HepG2 (cell line): Measurements from ENCODE around the gene RETN. TPM values are rescaled to one million over a fixed set of nuclear protein-coding genes. Genes with fewer than 3 reads are reported as not detected.
A peak's percentile ranks its signal among the peaks of the same experiment; 100 is the strongest.

ENCODE experiments used
- HNF4A ChIP-seq: sonication (generic); formaldehyde crosslinking; IDR thresholded peaks from 2 replicates; pipeline ENCODE4 v1.4.0; 2020; ENCODE audit warnings: missing genetic modification reagents
- HNRNPLL ChIP-seq: fragments of 200-400 bp; formaldehyde crosslinking; IDR thresholded peaks from 2 replicates; pipeline ENCODE4 v1.6.1; 2017; ENCODE audit warnings: mild to moderate bottlenecking, low read depth, low read length; ENCODE audit not compliant: poor library complexity, severe bottlenecking
- IRF2 ChIP-seq: IDR thresholded peaks from 2 replicates; pipeline ENCODE4 v1.6.1; 2018; ENCODE audit warnings: missing genetic modification reagents, missing compliant biosample characterization
- JUND ChIP-seq: sonication (generic); formaldehyde crosslinking; IDR thresholded peaks from 2 replicates; pipeline ENCODE4 v1.8.0; 2022; ENCODE audit warnings: mild to moderate bottlenecking, missing genetic modification reagents
- MTA1 ChIP-seq: sonication (generic); formaldehyde crosslinking; IDR thresholded peaks from 2 replicates; pipeline ENCODE4 v1.4.0; 2020; ENCODE audit warnings: missing genetic modification reagents, mild to moderate bottlenecking, borderline replicate concordance
- PHF8 ChIP-seq: sonication (generic); formaldehyde crosslinking; IDR thresholded peaks from 2 replicates; pipeline ENCODE4 v1.5.0; 2020; ENCODE audit warnings: missing genetic modification reagents
- SOX13 ChIP-seq, 3 experiments: fragments of 450-650 bp in 1 of 3; sonication (generic) in 1 of 3; formaldehyde crosslinking in 1 of 3; IDR thresholded peaks in 2 of 3; conservative IDR thresholded peaks in 1 of 3; 2 replicates each; pipeline versions ENCODE4 v1.5.0 to v1.6.1; 2016 to 2020; ENCODE audit warnings: antibody characterized with exemption in 1 of 3, mild to moderate bottlenecking in 1 of 3, missing compliant biosample characterization in 1 of 3, missing genetic modification reagents in 1 of 3, moderate library complexity in 1 of 3
- SOX5 ChIP-seq: IDR thresholded peaks from 2 replicates; pipeline ENCODE4 v1.6.1; 2016; ENCODE audit warnings: borderline replicate concordance
- SP1 ChIP-seq, 2 experiments: fragments of 450-650 bp in 1 of 2; sonication (generic) in 1 of 2; formaldehyde crosslinking in 1 of 2; IDR thresholded peaks; 2 replicates each; pipeline versions ENCODE4 v1.4.0 to v1.6.1; 2016 to 2020; ENCODE audit warnings: missing genetic modification reagents in 1 of 2
- SPEN ChIP-seq: sonication (generic); formaldehyde crosslinking; IDR thresholded peaks from 2 replicates; pipeline ENCODE4 v1.5.1; 2020; ENCODE audit warnings: low read depth, mild to moderate bottlenecking, missing genetic modification reagents
- STAG1 ChIP-seq: sonication (generic); formaldehyde crosslinking; IDR thresholded peaks from 2 replicates; pipeline ENCODE4 v1.4.0; 2020; ENCODE audit warnings: missing genetic modification reagents
- SUZ12 ChIP-seq: fragments of 150-350 bp; IDR thresholded peaks from 2 replicates; pipeline ENCODE4 v1.6.1; 2014; ENCODE audit warnings: low read depth, low read length
- TBX2 ChIP-seq: sonication (generic); formaldehyde crosslinking; IDR thresholded peaks from 2 replicates; pipeline ENCODE4 v1.5.0; 2020; ENCODE audit warnings: missing genetic modification reagents, mild to moderate bottlenecking, borderline replicate concordance
- ZBTB7B ChIP-seq: sonication (generic); formaldehyde crosslinking; IDR thresholded peaks from 2 replicates; pipeline ENCODE4 v1.4.0; 2020; ENCODE audit warnings: missing genetic modification reagents
- ZKSCAN5 ChIP-seq: sonication (generic); formaldehyde crosslinking; IDR thresholded peaks from 2 replicates; pipeline ENCODE4 v1.5.1; 2020; ENCODE audit warnings: mild to moderate bottlenecking, missing genetic modification reagents
- ZNF451 ChIP-seq: sonication (generic); formaldehyde crosslinking; IDR thresholded peaks from 2 replicates; pipeline ENCODE4 v1.5.0; 2020; ENCODE audit warnings: mild to moderate bottlenecking, missing genetic modification reagents
- ZNF644 ChIP-seq: IDR thresholded peaks from 2 replicates; pipeline ENCODE4 v1.6.1; 2016; ENCODE audit warnings: low read depth
- ZNF709 ChIP-seq: sonication (generic); formaldehyde crosslinking; IDR thresholded peaks from 2 replicates; pipeline ENCODE4 v1.5.0; 2020; ENCODE audit warnings: mild to moderate bottlenecking, missing genetic modification reagents
- ZNF777 ChIP-seq: sonication (generic); formaldehyde crosslinking; IDR thresholded peaks from 2 replicates; pipeline ENCODE4 v1.4.0; 2020; ENCODE audit warnings: missing genetic modification reagents
- ZZZ3 ChIP-seq: sonication (generic); formaldehyde crosslinking; IDR thresholded peaks from 2 replicates; pipeline ENCODE4 v1.4.0; 2020; ENCODE audit warnings: missing genetic modification reagents, mild to moderate bottlenecking, borderline replicate concordance
- polyA plus RNA-seq, 8 experiments: library from polyadenylated mRNA; depleted of rRNA in 3 of 8; stranded (reverse) in 7 of 8; unstranded in 1 of 8; fragments of >200 nt; fragmentation: Illumina TruSeq in 4 of 8; extraction: Trizol in 4 of 8; gene quantifications; 2 replicates each; pipeline versions ENCODE4 v1.2.1 to v1.2.3, GENCODE V29; 2011 to 2016; ENCODE audit warnings: low read depth in 4 of 8, missing spikeins in 1 of 8, mixed read lengths in 1 of 8; ENCODE audit not compliant: insufficient read depth in 1 of 8
- total RNA-seq, 5 experiments: library from RNA; depleted of rRNA; stranded (reverse); fragments of >200 nt; fragmentation: Illumina TruSeq; extraction: Trizol; gene quantifications; 2 replicates each; pipeline ENCODE4 v1.2.3, GENCODE V29; 2016; ENCODE audit warnings: low read depth in 1 of 5
- TF ChIP-seq, protein P1 (sequence below): sonication (generic); formaldehyde crosslinking; IDR thresholded peaks from 2 replicates; pipeline ENCODE4 v1.9.0; 2022; ENCODE audit warnings: low read depth, missing genetic modification reagents
- TF ChIP-seq, protein P2 (sequence below): sonication (generic); formaldehyde crosslinking; IDR thresholded peaks from 2 replicates; pipeline ENCODE4 v1.4.0; 2020; ENCODE audit warnings: missing genetic modification reagents, mild to moderate bottlenecking, borderline replicate concordance
- TF ChIP-seq, protein P3 (sequence below): sonication (generic); formaldehyde crosslinking; IDR thresholded peaks from 2 replicates; pipeline ENCODE4 v1.4.0; 2020; ENCODE audit warnings: mild to moderate bottlenecking, missing genetic modification reagents
- TF ChIP-seq, protein P4 (sequence below): IDR thresholded peaks from 2 replicates; pipeline ENCODE4 v1.6.1; 2012; ENCODE audit warnings: inconsistent platforms

The RETN gene
- total and polyA plus RNA-seq, 2 of the 13 experiments (the other 11 are each of a cell fraction or from before 2014, with no cell fraction given), result not detected

DNA sequence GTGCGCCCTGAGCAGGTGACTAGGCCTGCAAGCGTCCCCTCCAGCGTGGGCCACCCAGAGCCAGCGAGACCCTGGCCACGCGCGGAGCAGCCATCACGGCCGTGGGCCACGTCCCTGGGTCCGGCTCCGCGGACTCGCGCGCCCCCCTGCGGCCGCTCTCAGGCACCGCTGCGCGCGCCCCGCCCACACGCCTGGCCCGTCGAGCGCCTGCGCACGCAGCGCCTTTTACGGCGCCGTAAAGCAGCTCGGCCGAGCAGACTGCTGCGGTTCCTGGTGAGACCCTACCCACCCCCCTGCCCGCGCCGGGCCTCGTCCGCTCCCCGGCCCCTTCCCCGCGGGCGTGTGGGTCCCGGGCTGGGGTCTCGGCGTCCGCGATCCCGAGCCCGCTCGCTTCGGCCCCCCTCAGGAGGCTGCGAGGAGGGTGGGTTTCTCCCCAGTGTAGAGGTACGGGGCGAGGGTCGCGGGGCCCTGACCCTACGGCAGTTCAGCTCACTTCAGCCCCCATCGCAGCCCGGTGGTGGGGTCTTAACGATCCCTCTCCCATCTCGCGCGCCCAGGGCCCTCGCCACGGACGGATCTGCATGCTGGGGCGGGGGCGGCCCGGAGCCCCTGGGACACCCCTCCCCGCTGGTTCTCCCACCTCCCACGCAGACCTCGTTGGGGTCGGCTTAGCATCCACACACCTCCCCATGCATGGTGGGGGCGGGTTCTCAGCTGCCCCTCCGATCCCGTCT lies 11.9 kb downstream of the RETN start, which contains the start of gene TRAPPC5 (continued):
- TF ChIP-seq PHF8 (CRISPR knock-in tag), result peak; percentile 92
- TF ChIP-seq SOX13 (IDR thresholded peaks at IDR 0.05), result no peak
- TF ChIP-seq SOX13 (CRISPR knock-in tag; conservative IDR thresholded peaks at IDR 0.05 in 1 of 2, IDR thresholded peaks at IDR 0.05 in 1 of 2), result no peak
- TF ChIP-seq SUZ12, result no peak
- TF ChIP-seq, protein P1, sequence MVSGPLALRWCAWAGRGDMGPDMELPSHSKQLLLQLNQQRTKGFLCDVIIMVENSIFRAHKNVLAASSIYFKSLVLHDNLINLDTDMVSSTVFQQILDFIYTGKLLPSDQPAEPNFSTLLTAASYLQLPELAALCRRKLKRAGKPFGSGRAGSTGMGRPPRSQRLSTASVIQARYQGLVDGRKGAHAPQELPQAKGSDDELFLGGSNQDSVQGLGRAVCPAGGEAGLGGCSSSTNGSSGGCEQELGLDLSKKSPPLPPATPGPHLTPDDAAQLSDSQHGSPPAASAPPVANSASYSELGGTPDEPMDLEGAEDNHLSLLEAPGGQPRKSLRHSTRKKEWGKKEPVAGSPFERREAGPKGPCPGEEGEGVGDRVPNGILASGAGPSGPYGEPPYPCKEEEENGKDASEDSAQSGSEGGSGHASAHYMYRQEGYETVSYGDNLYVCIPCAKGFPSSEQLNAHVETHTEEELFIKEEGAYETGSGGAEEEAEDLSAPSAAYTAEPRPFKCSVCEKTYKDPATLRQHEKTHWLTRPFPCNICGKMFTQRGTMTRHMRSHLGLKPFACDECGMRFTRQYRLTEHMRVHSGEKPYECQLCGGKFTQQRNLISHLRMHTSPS (CRISPR knock-in tag), result no peak
- no peak for TF ChIP-seq ZKSCAN5 (CRISPR knock-in tag)
- TF ChIP-seq ZZZ3, result 0 out of 2 replicates have a peak, but pooled peaks have one; percentile 22
- TF ChIP-seq, protein P2, sequence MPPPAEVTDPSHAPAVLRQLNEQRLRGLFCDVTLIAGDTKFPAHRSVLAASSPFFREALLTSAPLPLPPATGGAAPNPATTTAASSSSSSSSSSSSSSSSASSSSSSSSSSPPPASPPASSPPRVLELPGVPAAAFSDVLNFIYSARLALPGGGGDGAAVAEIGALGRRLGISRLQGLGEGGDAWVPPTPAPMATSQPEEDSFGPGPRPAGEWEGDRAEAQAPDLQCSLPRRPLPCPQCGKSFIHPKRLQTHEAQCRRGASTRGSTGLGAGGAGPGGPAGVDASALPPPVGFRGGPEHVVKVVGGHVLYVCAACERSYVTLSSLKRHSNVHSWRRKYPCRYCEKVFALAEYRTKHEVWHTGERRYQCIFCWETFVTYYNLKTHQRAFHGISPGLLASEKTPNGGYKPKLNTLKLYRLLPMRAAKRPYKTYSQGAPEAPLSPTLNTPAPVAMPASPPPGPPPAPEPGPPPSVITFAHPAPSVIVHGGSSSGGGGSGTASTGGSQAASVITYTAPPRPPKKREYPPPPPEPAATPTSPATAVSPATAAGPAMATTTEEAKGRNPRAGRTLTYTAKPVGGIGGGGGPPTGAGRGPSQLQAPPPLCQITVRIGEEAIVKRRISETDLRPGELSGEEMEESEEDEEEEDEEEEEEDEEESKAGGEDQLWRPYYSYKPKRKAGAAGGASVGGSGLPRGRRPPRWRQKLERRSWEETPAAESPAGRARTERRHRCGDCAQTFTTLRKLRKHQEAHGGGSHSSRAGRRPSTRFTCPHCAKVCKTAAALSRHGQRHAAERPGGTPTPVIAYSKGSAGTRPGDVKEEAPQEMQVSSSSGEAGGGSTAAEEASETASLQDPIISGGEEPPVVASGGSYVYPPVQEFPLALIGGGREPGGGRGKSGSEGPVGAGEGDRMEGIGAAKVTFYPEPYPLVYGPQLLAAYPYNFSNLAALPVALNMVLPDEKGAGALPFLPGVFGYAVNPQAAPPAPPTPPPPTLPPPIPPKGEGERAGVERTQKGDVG, result no peak; the same call in 1 of the 2 replicates
- peak; percentile 87 for TF ChIP-seq HNRNPLL
- TF ChIP-seq ZNF451 (CRISPR knock-in tag), result peak; percentile 35; the same call in 1 of the 2 replicates
- TF ChIP-seq JUND (CRISPR knock-in tag), result peak; percentile 27; the same call in 1 of the 2 replicates
- TF ChIP-seq, protein P3, sequence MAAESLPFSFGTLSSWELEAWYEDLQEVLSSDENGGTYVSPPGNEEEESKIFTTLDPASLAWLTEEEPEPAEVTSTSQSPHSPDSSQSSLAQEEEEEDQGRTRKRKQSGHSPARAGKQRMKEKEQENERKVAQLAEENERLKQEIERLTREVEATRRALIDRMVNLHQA (CRISPR knock-in tag), result no peak
- TF ChIP-seq TBX2 (CRISPR knock-in tag), result peak; percentile 36; the same call in 1 of the 2 replicates
- peak; percentile 96 for TF ChIP-seq ZNF777
- TF ChIP-seq SP1 (IDR thresholded peaks at IDR 0.05), result no peak
- TF ChIP-seq SP1 (CRISPR knock-in tag; IDR thresholded peaks at IDR 0.05), result peak; percentile 85
- no peak; the same call in 1 of the 2 replicates for TF ChIP-seq SOX5 (CRISPR knock-in tag)
- TF ChIP-seq SPEN (CRISPR knock-in tag), result peak; percentile 86
- no peak for TF ChIP-seq ZNF709
- TF ChIP-seq, protein P4, sequence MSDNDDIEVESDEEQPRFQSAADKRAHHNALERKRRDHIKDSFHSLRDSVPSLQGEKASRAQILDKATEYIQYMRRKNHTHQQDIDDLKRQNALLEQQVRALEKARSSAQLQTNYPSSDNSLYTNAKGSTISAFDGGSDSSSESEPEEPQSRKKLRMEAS, result peak; percentile 58
- no peak for TF ChIP-seq IRF2 (CRISPR knock-in tag)
- peak; percentile 67; the same call in 1 of the 2 replicates for TF ChIP-seq MTA1 (CRISPR knock-in tag)
- TF ChIP-seq HNF4A (CRISPR knock-in tag), result no peak
- no peak for TF ChIP-seq ZNF644 (CRISPR knock-in tag)
- TF ChIP-seq ZBTB7B (CRISPR knock-in tag), result peak; percentile 60; the same call in 1 of the 2 replicates
- TF ChIP-seq STAG1 (CRISPR knock-in tag), result peak; percentile 94
